ENCODE data around the gene CCT2.

The CCT2 gene

GRCh38 chr12:69645031-69645430, 59.8 kb downstream of the CCT2 start:
- no peak for DNase-seq

DNA sequence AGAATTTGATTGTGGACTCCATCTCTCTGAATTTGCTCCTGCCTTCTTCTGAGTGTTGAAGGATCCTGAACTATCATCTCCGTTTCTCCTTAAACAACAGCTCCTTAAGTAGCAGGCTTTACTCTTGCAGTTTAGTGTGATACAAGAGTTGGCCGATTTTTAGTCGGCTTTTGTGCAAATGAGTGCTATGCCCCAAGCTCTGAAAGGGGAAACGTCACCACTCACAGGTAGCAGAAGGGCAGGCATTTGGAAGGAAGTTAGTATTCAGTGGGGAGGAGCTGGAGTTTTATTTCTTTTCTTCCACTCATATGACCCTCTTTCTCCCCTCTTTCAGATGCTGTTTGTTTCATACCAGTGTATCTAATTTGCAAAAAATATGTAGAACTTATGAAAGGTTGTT, 61.9 kb downstream of the CCT2 start:
- DNase-seq: no peak

DNA sequence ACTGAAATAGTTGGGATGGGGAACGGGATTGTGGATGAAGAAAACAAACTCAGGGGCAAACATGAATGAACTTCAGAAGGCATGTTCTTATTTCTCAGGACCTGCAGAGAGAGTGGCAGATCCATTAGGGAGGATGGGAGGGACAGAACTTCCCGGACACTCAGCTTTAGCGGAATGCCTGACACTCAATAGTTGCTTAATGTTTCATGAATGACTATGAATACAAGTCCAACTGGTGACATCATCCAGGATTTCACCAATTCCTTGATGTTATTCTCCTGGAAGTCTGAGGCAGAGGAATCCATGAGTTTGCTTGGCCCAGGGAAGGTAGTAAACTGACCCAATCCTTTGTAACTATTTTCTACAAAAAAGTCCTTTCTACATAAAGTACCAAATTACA, 63.2 kb downstream of the CCT2 start:
- DNase-seq: no peak

DNA sequence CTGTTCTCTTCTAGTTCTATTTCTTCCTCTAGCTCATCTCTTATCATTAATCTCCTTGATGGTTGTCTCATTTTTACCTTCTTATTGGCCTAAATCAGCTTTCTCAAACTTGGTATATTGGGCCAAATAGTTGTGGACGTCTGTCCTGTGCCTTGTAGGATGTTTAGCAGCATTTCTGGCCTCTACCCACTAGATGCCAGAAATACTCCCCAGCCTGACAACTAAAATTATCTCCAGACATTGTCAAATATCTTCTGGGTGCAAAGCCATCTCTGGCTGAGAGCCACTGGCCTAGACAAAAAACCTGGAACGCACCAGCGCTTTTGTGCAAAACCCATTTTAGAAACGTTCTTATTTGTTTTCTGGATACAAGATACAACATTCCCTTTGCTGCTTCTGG, 64.3 kb downstream of the CCT2 start:
- no peak for DNase-seq
